Rectal smooth muscle tissue (tissue), 1 donor: ENCODE measurements around the gene P3H3.
A peak's percentile ranks its signal among the peaks of the same experiment; 100 is the strongest.

Experiments used
- H3K27ac ChIP-seq: one replicate; pipeline ENCODE4 v1.7.0; 2013; ENCODE audit warnings: low read depth, low read length, inconsistent platforms
- H3K27me3 ChIP-seq: one replicate; pipeline ENCODE4 v1.7.0; 2013; ENCODE audit warnings: low read length; ENCODE audit not compliant: control insufficient read depth, insufficient read depth
- H3K36me3 ChIP-seq: one replicate; pipeline ENCODE4 v1.7.0; 2013; ENCODE audit warnings: low read length; ENCODE audit not compliant: control insufficient read depth, insufficient read depth
- H3K4me1 ChIP-seq: one replicate; pipeline ENCODE4 v1.7.0; 2013; ENCODE audit warnings: low read length; ENCODE audit not compliant: control insufficient read depth, insufficient read depth
- H3K4me3 ChIP-seq: one replicate; pipeline ENCODE4 v1.7.0; 2013; ENCODE audit warnings: low read length
- H3K9ac ChIP-seq: one replicate; pipeline ENCODE4 v1.7.0; 2013; ENCODE audit warnings: low read length

P3H3 gene

DNA sequence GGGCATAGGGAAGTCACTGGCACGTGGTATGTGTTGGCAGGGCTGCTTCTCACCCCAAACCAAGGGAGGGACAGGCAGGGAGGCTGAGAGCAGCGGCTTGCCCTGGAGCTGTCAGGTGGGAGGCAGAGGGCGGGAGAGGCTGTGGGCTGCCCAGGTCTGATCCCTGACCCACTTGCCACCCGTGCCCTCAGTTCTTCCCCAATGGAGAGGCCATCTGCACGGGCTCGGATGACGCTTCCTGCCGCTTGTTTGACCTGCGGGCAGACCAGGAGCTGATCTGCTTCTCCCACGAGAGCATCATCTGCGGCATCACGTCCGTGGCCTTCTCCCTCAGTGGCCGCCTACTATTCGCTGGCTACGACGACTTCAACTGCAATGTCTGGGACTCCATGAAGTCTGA is 17.2 kb downstream of the P3H3 start:
- Histone ChIP-seq H3K36me3 (peaks cover 4% of the 10 kb centered on the region), H3K4me3 (no peak overlapping the region), H3K27ac (no peak overlapping the region), H3K4me1 (no peaks in the 10 kb centered on the region), H3K9ac (no peak overlapping the region), H3K27me3 (no peaks in the 10 kb centered on the region)

DNA sequence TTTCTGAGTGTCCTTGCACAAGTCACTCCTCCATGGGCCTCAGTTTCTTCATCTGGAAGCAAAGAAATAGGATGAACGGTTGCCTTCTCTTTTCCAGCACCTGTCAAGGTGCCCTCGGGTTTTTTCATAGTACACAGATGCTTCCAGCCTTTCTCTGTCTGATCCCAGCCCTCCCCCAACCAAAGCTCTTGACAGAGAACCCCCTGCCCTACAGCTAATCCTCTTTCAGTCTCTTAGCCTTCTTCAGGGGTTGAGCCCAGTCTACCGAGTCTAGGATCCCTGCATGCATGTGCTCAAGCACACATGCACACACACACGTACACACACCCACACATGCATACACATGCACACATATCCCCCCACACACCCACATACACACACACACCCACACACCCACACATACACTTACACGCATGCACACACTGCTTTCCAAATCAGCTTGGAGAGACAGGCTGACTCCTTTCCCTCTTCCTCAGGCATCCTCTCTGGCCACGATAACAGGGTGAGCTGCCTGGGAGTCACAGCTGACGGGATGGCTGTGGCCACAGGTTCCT is 18.2 kb downstream of the P3H3 start:
- Histone ChIP-seq H3K9ac (no peak overlapping the region), H3K27ac (no peak overlapping the region), H3K27me3 (no peaks in the 10 kb centered on the region), H3K4me1 (no peaks in the 10 kb centered on the region), H3K36me3 (peaks cover 4% of the 10 kb centered on the region), H3K4me3 (no peak overlapping the region)

DNA sequence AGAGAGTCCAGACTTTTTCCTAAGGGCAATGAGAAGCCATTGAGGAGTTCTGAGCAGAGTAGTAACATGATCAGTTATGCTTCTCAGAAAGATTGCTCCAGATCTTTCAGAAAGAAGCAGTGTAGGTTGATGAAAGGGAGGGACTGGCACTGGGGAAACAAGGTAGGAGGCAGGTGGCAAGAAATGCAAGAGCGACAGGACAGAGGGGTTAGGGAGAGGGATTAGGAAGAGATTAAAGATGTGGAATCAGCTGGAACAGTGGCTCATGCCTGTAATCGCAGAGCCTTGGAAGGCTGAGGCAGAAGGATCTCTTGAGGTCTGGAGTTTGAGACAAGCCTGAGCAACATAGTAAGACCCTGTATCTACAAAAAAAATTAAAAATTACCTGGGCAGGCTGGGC is 19.5 kb downstream of the P3H3 start:
- H3K36me3 ChIP-seq = peaks cover 4% of the 10 kb centered on the region
- H3K27ac ChIP-seq = no peak overlapping the region
- no peaks in the 10 kb centered on the region for H3K27me3 ChIP-seq
- no peaks in the 10 kb centered on the region for H3K4me1 ChIP-seq
- no peak overlapping the region for H3K4me3 ChIP-seq
- no peak overlapping the region for H3K9ac ChIP-seq

DNA sequence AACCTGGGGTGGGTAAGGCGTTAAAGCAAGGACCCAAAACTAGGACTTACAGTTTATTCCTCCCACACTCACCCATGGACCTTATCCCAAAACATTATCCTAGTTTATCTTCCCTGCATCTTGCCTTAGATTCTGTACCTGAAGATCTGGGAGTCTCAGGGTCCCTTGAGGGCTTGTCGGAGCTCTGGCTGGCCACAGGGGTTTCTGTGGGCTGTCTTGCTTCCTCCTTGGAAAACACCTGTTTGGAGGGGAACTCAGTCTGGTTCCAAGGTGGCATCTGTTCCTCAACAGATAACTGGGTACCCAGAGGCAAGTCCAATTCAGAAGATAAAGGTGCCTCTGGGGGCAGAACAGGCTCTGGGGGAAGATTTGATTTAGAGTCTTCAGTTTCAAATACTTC is 21.2 kb downstream of the P3H3 start:
- Histone ChIP-seq H3K9ac (no peak overlapping the region), H3K36me3 (peaks cover under 1% of the 10 kb centered on the region), H3K27me3 (no peaks in the 10 kb centered on the region), H3K4me3 (no peak overlapping the region), H3K27ac (no peak overlapping the region), H3K4me1 (no peaks in the 10 kb centered on the region)

DNA sequence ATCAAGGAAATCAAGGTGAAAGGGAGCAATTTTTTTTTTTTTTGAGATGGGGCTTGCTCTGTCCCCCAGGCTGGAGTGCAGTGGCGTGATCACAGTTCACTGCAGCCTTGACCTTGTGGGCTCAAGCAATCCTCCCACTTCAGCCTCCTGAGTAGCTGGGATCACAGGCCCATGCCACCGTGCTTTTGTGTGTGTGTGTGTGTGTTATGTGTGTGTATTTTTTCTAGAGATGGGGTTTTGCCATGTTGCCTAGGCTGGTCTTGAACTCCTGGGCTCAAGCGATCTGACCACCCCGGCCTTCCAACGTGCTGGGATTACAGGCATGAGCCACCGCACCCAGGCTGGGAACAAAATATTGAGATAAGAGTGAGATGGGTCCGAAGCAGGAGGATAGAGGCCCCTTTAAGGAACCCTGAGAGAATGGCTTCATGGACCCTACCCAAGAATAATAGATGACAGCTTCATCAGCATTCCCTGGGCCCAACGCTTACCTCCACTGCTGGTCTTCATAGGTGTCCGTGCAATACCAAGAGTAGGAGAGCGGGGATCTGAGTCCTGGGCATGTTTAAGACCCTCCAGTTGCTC is 21.9 kb downstream of the P3H3 start:
- no peak overlapping the region for H3K4me3 ChIP-seq
- no peaks in the 10 kb centered on the region for H3K4me1 ChIP-seq
- H3K27ac ChIP-seq = no peak overlapping the region
- no peaks in the 10 kb centered on the region for H3K27me3 ChIP-seq
- H3K36me3 ChIP-seq = no peaks in the 10 kb centered on the region
- H3K9ac ChIP-seq = no peak overlapping the region

DNA sequence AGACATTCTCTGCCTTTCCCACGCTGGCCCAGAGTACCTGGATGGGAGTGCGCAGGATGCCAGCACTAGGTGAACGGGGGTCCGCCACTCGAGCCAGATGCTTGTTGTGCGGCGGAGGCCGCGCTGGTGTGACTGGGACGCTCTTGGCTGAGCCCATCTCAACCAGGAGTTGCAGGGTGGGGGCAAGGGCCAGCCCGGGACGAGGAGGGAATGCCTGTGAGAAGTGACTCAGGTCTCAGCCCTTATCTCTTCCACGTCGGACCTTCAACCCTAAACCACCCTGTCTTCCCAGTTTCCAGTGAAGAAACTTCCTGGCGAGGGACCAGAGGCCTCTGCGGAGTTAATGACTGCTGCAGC is 22.6 kb downstream of the P3H3 start:
- peak overlapping the region; percentile 4 for H3K4me3 ChIP-seq
- H3K27ac ChIP-seq = no peak overlapping the region

DNA sequence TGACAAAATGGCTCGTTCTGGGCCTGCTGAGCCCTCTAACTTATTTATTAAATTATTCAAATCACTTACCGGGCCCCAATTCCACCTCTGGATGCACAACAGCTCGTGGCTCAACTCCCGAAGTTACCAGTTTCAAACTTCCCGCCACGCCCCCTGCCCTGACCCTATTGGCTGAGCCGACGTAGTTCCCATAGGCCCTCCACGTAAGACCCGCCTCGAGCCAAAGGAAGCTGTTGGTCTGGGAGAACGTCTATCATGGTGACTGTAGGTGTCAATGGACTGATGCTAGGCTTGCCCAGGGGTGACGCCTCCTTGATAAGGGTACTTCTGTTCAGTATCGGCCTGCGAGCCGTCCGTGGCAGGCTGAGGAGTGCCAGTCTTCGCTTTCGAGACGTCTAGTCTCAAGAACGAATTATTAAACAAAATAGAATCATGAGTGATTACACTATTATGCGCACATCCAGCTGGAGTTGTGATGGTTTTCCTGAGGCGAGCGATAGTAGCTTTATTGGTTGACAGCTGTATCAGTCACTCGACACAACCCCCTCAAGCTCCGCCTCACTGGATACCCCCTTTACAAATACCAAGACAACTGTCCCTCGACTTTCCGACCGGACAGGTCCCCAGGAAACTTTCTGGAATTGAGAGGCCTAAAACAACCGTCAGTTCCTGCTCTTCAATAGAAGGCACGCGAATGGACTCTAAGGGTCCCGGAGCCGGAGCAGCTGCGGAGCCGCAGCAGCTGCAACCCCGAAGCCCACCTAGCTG is 23.1 kb downstream of the P3H3 start, which contains the start of gene CDCA3:
CDCA3 (minus strand) TSS at position 134 of the 768 bp plus-strand sequence. CDS start 334 bp downstream, outside the sequence.
- H3K4me3 ChIP-seq = peak within 1 kb of the TSS; percentile 88
- peaks cover 9% of the 10 kb centered on the region for H3K36me3 ChIP-seq
- peak within 1 kb of the TSS; percentile 87 for H3K27ac ChIP-seq
- no peaks in the 10 kb centered on the region for H3K27me3 ChIP-seq
- H3K4me1 ChIP-seq = no peaks in the 10 kb centered on the region
- H3K9ac ChIP-seq = peak within 1 kb of the TSS; percentile 42

More for the DNA sequence above, 22.6 kb downstream of the P3H3 start:
- Histone ChIP-seq H3K9ac (no peak overlapping the region), H3K27me3 (no peaks in the 10 kb centered on the region), H3K4me1 (no peaks in the 10 kb centered on the region), H3K36me3 (peaks cover 4% of the 10 kb centered on the region)

DNA sequence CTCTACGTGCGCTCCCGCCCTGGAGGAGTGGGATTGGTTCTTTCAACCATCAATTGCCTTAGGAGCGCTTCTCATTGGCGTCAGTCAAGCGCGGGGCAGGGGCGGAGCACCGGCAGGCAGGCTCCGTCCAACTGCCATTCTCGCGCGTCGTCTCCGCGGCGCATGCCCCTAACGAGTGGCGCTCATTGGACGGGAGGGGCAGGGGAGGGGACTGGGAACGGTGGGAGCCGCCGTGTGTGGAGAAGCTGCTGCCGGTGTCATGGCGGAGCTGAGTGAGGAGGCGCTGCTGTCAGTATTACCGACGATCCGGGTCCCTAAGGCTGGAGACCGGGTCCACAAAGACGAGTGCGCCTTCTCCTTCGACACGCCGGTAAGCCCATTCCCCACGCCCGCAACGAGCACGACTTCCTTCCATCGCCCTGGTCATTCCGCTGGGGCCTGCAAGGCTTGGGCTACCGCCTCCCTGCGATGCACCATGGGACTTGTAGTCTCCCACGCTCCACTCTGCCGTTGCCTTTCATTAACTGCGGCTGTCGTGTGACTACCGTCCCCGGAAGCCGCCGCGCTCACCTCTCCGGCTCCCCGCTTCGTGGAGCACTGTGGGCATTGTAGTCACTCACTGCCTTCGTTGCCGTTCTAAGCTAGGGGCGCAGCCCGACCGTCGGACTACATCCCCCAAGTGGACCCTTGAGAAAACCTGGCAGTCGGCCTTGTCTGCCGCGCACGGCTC is 23.9 kb downstream of the P3H3 start, which contains the start of gene USP5:
USP5 (plus strand) TSS at position 230 of the 730 bp plus-strand sequence; CDS start at position 260, 30 bp downstream.
- peak within 1 kb of the TSS; percentile 42 for H3K9ac ChIP-seq
- no peaks in the 10 kb centered on the region for H3K4me1 ChIP-seq
- H3K4me3 ChIP-seq = peak within 1 kb of the TSS; percentile 88
- H3K27me3 ChIP-seq = no peaks in the 10 kb centered on the region
- peaks cover 12% of the 10 kb centered on the region for H3K36me3 ChIP-seq
- H3K27ac ChIP-seq = peak within 1 kb of the TSS; percentile 87

DNA sequence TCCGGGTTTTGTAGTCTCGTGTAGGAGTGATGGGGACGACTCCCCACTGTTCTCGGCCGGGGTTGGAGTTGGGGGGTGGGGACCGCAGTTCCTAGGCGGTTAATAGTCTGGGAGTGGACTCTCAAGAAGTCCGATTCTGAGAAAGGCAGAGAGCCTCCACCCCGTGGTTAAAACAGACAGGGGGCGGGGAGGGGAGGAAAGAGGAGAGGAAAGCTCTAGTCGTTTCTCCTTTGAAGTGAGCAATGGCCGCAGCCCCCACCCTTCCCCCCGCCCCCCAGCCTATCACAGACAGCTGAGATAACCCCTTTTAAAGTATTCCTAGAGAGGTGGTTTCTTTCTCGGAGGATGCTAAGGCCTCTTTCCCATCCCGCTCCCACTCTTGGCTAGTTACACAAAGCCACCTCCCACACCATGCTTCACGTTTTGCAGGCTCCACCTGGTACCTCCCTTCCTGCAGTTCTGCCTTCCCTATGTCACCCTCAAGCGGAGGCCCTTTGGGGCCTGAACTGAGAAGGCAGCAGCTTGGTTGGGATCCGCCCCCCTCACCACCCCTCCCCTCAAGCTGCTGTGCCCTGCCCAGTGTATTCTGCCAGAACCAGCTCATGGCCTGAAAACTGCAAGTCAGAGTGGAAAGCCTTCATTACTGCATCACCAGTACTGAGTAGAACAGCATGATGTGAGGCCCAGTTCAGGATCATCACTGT is 24.6 kb downstream of the P3H3 start:
- Histone ChIP-seq H3K36me3 (peaks cover 17% of the 10 kb centered on the region), H3K9ac (no peak overlapping the region), H3K4me1 (no peaks in the 10 kb centered on the region), H3K27ac (peak overlapping the region; percentile 65), H3K27me3 (no peaks in the 10 kb centered on the region), H3K4me3 (peak overlapping the region; percentile 46)

DNA sequence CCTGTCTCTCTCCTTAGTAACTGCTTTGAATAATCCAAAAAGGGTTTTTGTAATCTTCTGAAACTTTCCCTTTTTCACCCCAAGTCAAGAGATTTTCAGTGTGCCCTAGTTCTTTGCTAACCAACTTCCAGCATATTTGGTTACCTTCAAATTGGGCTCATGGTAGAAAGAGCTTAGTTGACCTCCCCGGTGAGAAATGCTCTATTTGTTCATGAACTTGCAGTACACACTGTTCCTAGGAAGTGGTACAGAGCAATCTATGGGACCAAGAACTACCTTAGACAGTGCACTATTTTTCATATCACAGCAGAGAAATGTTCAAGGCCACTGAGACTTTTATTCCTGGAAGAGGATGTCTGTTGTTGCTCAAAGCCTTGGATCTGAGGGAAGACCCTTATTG is 25.4 kb downstream of the P3H3 start:
- Histone ChIP-seq H3K9ac (no peak overlapping the region), H3K4me3 (no peak overlapping the region), H3K27ac (no peak overlapping the region), H3K36me3 (peaks cover 25% of the 10 kb centered on the region), H3K4me1 (no peaks in the 10 kb centered on the region), H3K27me3 (no peaks in the 10 kb centered on the region)

DNA sequence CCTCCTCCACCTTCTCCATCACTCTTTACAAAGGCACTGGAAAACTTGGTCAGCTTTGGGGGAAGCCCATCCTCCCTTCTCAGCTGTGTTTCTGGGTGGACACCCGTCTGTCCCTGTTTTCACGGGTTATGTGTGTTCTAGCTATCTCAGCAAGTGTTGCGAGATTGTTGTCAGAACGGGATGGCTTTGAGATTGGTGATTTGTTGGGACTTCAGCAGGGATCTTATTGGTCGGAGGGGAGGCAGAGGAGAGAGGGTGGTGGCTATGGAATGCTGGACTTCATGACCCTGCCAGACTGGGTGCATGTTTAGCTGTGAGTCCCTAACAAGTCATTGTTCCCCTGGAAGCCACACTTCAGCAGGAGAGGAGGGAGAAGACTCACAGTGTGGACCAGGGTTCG is 25.8 kb downstream of the P3H3 start:
- H3K9ac ChIP-seq = no peak overlapping the region
- H3K27me3 ChIP-seq = no peaks in the 10 kb centered on the region
- H3K36me3 ChIP-seq = peaks cover 29% of the 10 kb centered on the region
- H3K4me3 ChIP-seq = no peak overlapping the region
- H3K27ac ChIP-seq = no peak overlapping the region
- H3K4me1 ChIP-seq = no peaks in the 10 kb centered on the region

DNA sequence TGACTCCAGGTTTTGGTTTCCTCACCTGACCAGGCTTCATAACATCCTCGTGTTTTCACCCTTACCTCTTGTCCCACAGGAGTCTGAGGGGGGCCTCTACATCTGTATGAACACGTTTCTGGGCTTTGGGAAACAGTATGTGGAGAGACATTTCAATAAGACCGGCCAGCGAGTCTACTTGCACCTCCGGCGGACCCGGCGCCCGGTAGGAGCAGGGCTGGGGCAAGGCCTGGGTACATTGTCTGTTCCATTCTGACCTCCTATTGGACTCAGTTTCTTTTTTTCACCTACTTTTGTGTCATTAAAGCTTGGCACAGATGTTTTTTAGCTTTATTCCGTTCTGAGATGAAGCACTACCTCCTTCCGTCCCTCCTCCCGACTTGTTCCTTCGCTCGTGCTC is 27.1 kb downstream of the P3H3 start:
- Histone ChIP-seq H3K27ac (no peak overlapping the region), H3K4me3 (no peak overlapping the region), H3K9ac (no peak overlapping the region), H3K4me1 (no peaks in the 10 kb centered on the region), H3K36me3 (peaks cover 34% of the 10 kb centered on the region), H3K27me3 (no peaks in the 10 kb centered on the region)
